Activated CD8-positive, alpha-beta memory T cell treated with anti-CD3 and anti-CD28 coated beads, Interleukin-2, amount 50 U/mL, for 4 hours (primary cell): ENCODE results near the gene TRABD2A.
"Not testable (repeated sequence)": the region's sequence is repeated elsewhere in the genome, so short reads cannot be mapped to it uniquely, and the experiment has no call there.

Source experiments
- DNase-seq: peaks from one replicate; pipeline ENCODE4 v3.0.0-alpha.2; 2020

The TRABD2A gene

GRCh38 chr2:84878896-84879583 is 1.8 kb downstream of the TRABD2A start:
- no peak for DNase-seq

GRCh38 chr2:84878459-84878858 is 2.4 kb downstream of the TRABD2A start:
- DNase-seq = no peak

- DNase-seq = no peak
Observed at GRCh38 chr2:84876369-84876768, 4.5 kb downstream of the TRABD2A start.

- not testable (repeated sequence) for DNase-seq
Observed at GRCh38 chr2:84875619-84876018, 5.3 kb downstream of the TRABD2A start.

- no peak for DNase-seq
Observed at GRCh38 chr2:84875213-84875560, 5.7 kb downstream of the TRABD2A start.

- DNase-seq = no peak
Observed at GRCh38 chr2:84874381-84875212, 6.3 kb downstream of the TRABD2A start.

GRCh38 chr2:84873350-84873749 is 7.5 kb downstream of the TRABD2A start:
- no peak for DNase-seq

GRCh38 chr2:84872691-84873090 is 8.2 kb downstream of the TRABD2A start:
- not testable (repeated sequence) for DNase-seq

GRCh38 chr2:84870306-84870705 is 10.6 kb downstream of the TRABD2A start:
- no peak for DNase-seq

- DNase-seq = not testable (repeated sequence)
Observed at GRCh38 chr2:84868327-84868726, 12.6 kb downstream of the TRABD2A start.

GRCh38 chr2:84866122-84866521 is 14.8 kb downstream of the TRABD2A start:
- no peak for DNase-seq

GRCh38 chr2:84865181-84865783 is 15.6 kb downstream of the TRABD2A start:
- DNase-seq = no peak

- DNase-seq = no peak
Observed at GRCh38 chr2:84862006-84862405, 18.9 kb downstream of the TRABD2A start.

- DNase-seq = no peak
Observed at GRCh38 chr2:84861539-84861938, 19.3 kb downstream of the TRABD2A start.

GRCh38 chr2:84858937-84859336 is 21.9 kb downstream of the TRABD2A start:
- no peak for DNase-seq

- no peak for DNase-seq
Observed at GRCh38 chr2:84858123-84858522, 22.8 kb downstream of the TRABD2A start.

GRCh38 chr2:84857566-84857965 is 23.3 kb downstream of the TRABD2A start:
- no peak for DNase-seq

- DNase-seq = peak; percentile 33
Observed at GRCh38 chr2:84856787-84857186, 24.1 kb downstream of the TRABD2A start.

- DNase-seq = no peak
Observed at GRCh38 chr2:84855731-84856130, 25.2 kb downstream of the TRABD2A start.

GRCh38 chr2:84854850-84855249 is 26.0 kb downstream of the TRABD2A start:
- DNase-seq = no peak

GRCh38 chr2:84851876-84852275 is 29.0 kb downstream of the TRABD2A start:
- DNase-seq = no peak

- DNase-seq = no peak
Observed at GRCh38 chr2:84850471-84850870, 30.4 kb downstream of the TRABD2A start.

- DNase-seq = peak; percentile 44
Observed at GRCh38 chr2:84849271-84849952, 31.5 kb downstream of the TRABD2A start.
